Measurements from ENCODE around the gene CCDC33. TPM values are rescaled to one million over a fixed set of nuclear protein-coding genes. Genes with fewer than 3 reads are reported as not detected.

CCDC33 gene
- total RNA-seq, 2 experiments from 2014 or later, result not detected

DNA sequence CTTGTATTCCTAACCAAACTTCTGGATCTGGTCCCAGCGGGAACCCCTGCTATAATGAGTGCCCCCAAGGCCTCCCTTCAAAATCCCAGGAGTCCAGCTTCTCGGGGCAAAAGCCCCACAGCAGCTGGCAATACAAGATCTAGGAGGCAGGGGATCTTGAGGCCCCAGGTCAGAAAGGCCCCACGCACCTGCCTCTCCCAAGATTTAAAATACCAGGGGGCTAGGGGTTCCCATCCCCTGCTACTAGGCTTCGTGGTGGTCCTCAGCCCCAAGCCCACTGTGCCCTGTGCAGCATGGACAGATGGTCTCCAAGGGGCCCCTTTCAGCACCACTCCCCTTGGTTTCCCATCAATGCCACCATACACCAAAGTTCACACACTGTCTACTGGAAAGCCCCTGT lies 147.2 kb downstream of the CCDC33 start:
- CTCF ChIA-PET, result interaction anchor here (1.0 to 9.8 kb wide), 7 partner anchors 8 to 249 kb away, joined by 4 to 243 read pairs (median 10); partner anchors contain the start of genes ARID3B and SEMA7A
- POLR2A ChIA-PET, result interaction anchor here (0.9 to 4.6 kb wide), 3 partner anchors 14 to 26 kb away, joined by 3 to 110 read pairs (median 3); no protein-coding TSS in a partner anchor

DNA sequence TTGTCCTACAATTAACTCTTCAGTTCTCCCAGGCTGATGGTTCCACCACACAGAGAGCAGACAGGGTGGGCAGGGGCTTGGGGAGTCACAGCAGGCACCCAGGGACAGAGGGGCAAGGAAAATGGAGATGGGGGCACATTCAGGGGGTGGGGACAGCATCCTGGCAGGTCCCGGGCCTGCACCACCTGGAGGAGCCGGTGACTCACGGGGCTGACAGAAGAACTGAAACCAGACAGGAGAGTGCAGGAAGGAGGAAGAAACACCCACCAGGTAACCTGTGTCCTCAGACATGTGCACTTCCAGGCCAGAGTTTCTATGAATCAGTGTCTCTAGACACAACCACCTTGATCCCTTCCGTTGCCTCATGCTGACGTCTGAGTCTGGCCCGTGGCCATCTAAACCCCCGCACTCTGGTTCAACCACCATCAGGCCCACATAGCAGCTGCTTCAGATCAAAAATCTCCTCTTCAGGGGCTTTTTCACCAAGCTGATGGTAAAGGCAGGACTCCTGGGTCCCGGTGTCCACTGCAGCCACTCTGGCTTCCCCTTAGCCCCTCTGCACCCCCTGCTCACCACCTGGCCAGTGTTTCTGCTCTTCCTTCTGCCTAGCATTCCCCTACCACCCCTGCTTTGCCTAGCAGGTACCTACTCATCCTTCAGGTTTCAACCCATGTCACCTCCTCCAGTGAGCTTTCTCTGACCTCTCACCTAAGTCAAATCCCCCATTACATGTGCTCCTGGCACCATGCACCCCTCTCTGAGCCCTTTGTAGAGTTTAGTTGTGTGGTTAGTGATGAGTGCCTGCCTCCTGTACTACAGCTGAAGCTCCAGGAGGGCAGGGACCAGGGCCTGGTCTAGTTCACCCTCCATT lies 147.8 kb downstream of the CCDC33 start:
- POLR2A ChIA-PET, result interaction anchor here (1.0 to 4.6 kb wide), 8 partner anchors 8 to 77 kb away, joined by 3 to 110 read pairs (median 9); partner anchors contain the start of genes SEMA7A and UBL7

DNA sequence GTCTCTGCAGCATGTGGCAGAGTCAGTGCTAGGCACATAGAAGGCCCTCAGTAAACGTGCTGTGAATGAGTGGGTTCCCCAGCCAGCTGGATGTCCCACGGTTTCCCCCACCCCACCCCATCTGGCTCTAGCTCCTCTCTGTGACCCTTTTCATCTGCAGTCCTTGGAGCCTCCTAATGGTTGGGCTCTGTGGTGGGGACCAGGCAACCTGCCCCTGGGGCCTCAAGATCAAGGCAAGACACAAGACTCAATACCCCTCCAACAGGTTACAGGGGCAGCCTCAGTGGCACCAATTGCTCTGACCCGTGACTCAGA lies 148.4 kb downstream of the CCDC33 start:
- CTCF ChIA-PET, result interaction anchor here (0.5 to 9.8 kb wide), 8 partner anchors 9 to 433 kb away, joined by 3 to 243 read pairs (median 5); partner anchors contain the start of gene SEMA7A

More for the DNA sequence above, 147.8 kb downstream of the CCDC33 start:
- CTCF ChIA-PET, result interaction anchor here (1.1 to 9.8 kb wide), 7 partner anchors 9 to 387 kb away, joined by 4 to 243 read pairs (median 10); partner anchors contain the start of genes ARID3B and SEMA7A

DNA sequence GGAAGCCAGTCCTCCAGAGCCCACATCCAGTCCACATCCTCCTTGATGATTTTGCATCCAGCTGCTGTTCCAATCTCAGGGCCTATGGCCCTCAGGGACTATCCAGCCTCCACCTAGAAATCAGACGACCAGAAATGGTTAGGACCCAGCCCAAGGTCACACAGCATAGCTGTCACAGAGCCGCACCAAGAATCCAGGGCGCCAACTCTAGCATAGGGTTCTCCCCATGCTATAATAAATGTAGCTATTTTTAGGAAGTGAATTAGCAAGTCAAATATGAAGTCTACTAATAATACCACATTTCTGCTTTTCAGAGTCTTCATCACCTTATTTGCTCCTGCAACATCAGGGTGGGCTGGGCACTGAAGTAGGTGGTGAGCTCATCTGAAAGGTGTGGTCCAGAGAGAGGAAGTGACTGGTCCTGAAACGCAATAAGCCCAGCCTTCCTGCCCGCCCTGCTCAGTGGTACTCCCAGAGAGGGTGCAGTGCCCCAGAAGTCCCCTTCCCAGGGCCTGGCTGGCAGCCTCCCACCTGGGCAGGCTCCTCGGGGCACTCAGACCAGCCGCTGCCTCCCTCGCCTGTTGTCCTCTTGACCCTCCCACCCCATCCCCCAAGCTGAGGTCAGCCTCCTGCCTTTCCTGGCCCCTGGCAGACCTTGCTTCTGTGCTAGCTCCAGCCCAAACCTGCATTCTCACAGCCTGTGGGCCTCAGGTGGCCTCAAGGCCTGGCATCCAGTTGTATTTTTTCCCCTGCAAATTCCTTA lies 148.9 kb downstream of the CCDC33 start:
- ChIA-PET CTCF (interaction anchor here (0.5 to 9.8 kb wide), 9 partner anchors 10 to 433 kb away, joined by 3 to 243 read pairs (median 5); partner anchors contain the start of gene SEMA7A), POLR2A (interaction anchor here (1.0 to 4.6 kb wide), 8 partner anchors 9 to 76 kb away, joined by 3 to 110 read pairs (median 9); partner anchors contain the start of genes SEMA7A and UBL7)

More for the DNA sequence above, 148.4 kb downstream of the CCDC33 start:
- POLR2A ChIA-PET, result interaction anchor here (1.0 to 4.6 kb wide), 9 partner anchors 9 to 76 kb away, joined by 3 to 110 read pairs (median 8); partner anchors contain the start of genes SEMA7A and UBL7

DNA sequence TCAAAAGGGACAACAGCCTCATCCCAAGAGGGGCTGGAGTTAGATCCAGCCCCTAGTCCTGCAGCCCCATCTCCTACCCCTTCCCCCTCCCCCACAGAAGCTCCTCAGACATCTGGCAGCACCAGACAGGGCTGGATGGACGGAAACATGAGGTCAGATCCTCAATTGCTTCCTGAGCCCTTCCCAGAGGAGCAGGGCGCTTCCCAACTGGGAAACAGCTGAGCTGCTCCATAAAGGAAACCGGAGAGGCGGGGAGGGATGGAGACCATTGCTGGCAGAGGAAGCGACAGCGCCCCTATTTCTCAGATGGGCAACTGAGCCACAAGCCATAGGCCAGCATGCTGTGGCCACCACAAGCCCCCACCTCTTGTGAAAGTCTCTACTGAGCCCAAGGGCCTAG lies 149.6 kb downstream of the CCDC33 start:
- CTCF ChIA-PET, result interaction anchor here (1.0 to 9.8 kb wide), 4 partner anchors 10 to 399 kb away, joined by 3 to 243 read pairs (median 106); partner anchors contain the start of gene SEMA7A
- POLR2A ChIA-PET, result interaction anchor here (0.5 to 4.6 kb wide), 7 partner anchors 10 to 1031 kb away, joined by 3 to 110 read pairs (median 8); partner anchors contain the start of genes SEMA7A and UBL7

Other genes starting within 250 kb of the CCDC33 start
- 10 to 100 TPM; 11.6 to 12.8 TPM for gene STOML1, start 244.0 kb upstream of the CCDC33 start, total RNA-seq
- gene PML, start 241.6 kb upstream of the CCDC33 start, total RNA-seq, result 10 to 100 TPM; 37.0 to 38.9 TPM
- not detected for gene GOLGA6A, start 153.8 kb upstream of the CCDC33 start, total RNA-seq
- gene ISLR2, start 105.7 kb upstream of the CCDC33 start, total RNA-seq, result not detected
- gene ISLR, start 62.6 kb upstream of the CCDC33 start, total RNA-seq, result not detected
- not detected for gene STRA6, start 33.5 kb upstream of the CCDC33 start, total RNA-seq
- gene CYP11A1, start 131.3 kb downstream of the CCDC33 start, total RNA-seq, result under 1 TPM; 0.13 to 0.23 TPM
- 100 to 1,000 TPM; 106 to 111 TPM for gene SEMA7A, start 197.6 kb downstream of the CCDC33 start, total RNA-seq
- 10 to 100 TPM; 59.8 to 66.6 TPM for gene UBL7, start 224.8 kb downstream of the CCDC33 start, total RNA-seq

All from activated CD8-positive, alpha-beta memory T cell treated with anti-CD3 and anti-CD28 coated beads for 36 hours (primary cell).